Measurements from ENCODE around the gene CCNDBP1.
A peak's percentile ranks its signal among the peaks of the same experiment; 100 is the strongest.
"Not testable (repeated sequence)": the region's sequence is repeated elsewhere in the genome, so short reads cannot be mapped to it uniquely, and the experiment has no call there.

Gene CCNDBP1

GRCh38 chr15:43194795-43195194, 9.6 kb downstream of the CCNDBP1 start:
- no peak for DNase-seq

GRCh38 chr15:43196760-43197548, 11.8 kb downstream of the CCNDBP1 start:
- no peak for DNase-seq

GRCh38 chr15:43197773-43198172, 12.6 kb downstream of the CCNDBP1 start:
- not testable (repeated sequence) for DNase-seq

GRCh38 chr15:43198556-43198955, 13.4 kb downstream of the CCNDBP1 start:
- DNase-seq, result not testable (repeated sequence)

GRCh38 chr15:43198992-43199391, 13.8 kb downstream of the CCNDBP1 start:
- no peak for DNase-seq

- DNase-seq, result no peak
Observed at GRCh38 chr15:43199945-43200488, 14.8 kb downstream of the CCNDBP1 start.

- peak; percentile 56 for DNase-seq
Observed at GRCh38 chr15:43204016-43204901, 19.1 kb downstream of the CCNDBP1 start.

- DNase-seq, result no peak
Observed at GRCh38 chr15:43206054-43206453, 20.9 kb downstream of the CCNDBP1 start.

GRCh38 chr15:43207024-43207423, 21.8 kb downstream of the CCNDBP1 start:
- no peak for DNase-seq

GRCh38 chr15:43208052-43209002, 23.1 kb downstream of the CCNDBP1 start:
- DNase-seq, result no peak

- DNase-seq, result no peak
Observed at GRCh38 chr15:43209059-43209824, 24.0 kb downstream of the CCNDBP1 start.

- DNase-seq, result no peak
Observed at GRCh38 chr15:43210172-43210745, 25.1 kb downstream of the CCNDBP1 start.

GRCh38 chr15:43210807-43211206, 25.6 kb downstream of the CCNDBP1 start:
- no peak for DNase-seq

- no peak for DNase-seq
Observed at GRCh38 chr15:43211224-43211735, 26.1 kb downstream of the CCNDBP1 start.

- DNase-seq, result no peak
Observed at GRCh38 chr15:43212299-43212698, 27.1 kb downstream of the CCNDBP1 start.

GRCh38 chr15:43212951-43213350, 27.7 kb downstream of the CCNDBP1 start:
- DNase-seq, result no peak

GRCh38 chr15:43213466-43213865, 28.3 kb downstream of the CCNDBP1 start:
- no peak for DNase-seq

GRCh38 chr15:43214169-43214568, 29.0 kb downstream of the CCNDBP1 start:
- no peak for DNase-seq

GRCh38 chr15:43214592-43215295, 29.5 kb downstream of the CCNDBP1 start:
- DNase-seq, result no peak

- DNase-seq, result no peak
Observed at GRCh38 chr15:43215961-43216360, 30.8 kb downstream of the CCNDBP1 start.

Data from CD4-positive, alpha-beta T cell treated with Interleukin-6 for 4 hours (primary cell).